Peyer's patch (tissue), 4 donors: Measurements from ENCODE around the gene CD300E. TPM values are rescaled to one million over a fixed set of nuclear protein-coding genes. Genes with fewer than 3 reads are reported as not detected.
A peak's percentile ranks its signal among the peaks of the same experiment; 100 is the strongest.

Experiments used
- DNase-seq, 3 donors: peaks; one replicate each; pipeline ENCODE4 v3.0.0-alpha.2; 2017 to 2019
- H3K27ac ChIP-seq, 4 donors: fragments of 200-600 bp; sonication (generic); one replicate each; pipeline ENCODE4 v1.5.1; 2016 to 2019
- H3K27me3 ChIP-seq, 2 donors: fragments of 200-600 bp; sonication (generic); one replicate each; pipeline ENCODE4 v1.5.1; 2019
- H3K36me3 ChIP-seq, 3 donors: fragments of 200-600 bp; sonication (generic); one replicate each; pipeline ENCODE4 v1.5.1; 2016 to 2019
- H3K4me1 ChIP-seq, 4 donors: fragments of 200-600 bp; sonication (generic); one replicate each; pipeline ENCODE4 v1.5.1; 2016 to 2019
- H3K4me3 ChIP-seq, 4 donors: fragments of 200-600 bp; sonication (generic); 1 replicate in 3 of 4; 2 replicates in 1 of 4; pipeline ENCODE4 v1.5.1; 2016 to 2019; ENCODE audit warnings: mild to moderate bottlenecking in 1 of 4
- H3K9me3 ChIP-seq, 4 donors: fragments of 200-600 bp; sonication (generic); one replicate each; pipeline ENCODE4 v1.5.1; 2016 to 2019; ENCODE audit warnings: mild to moderate bottlenecking in 1 of 4
- POLR2A ChIP-seq, 2 donors: fragments of 450-650 bp; IDR thresholded peaks; one replicate each; pipeline ENCODE4 v1.5.1; 2017; ENCODE audit warnings: antibody characterized with exemption in 2 of 2, mild to moderate bottlenecking in 2 of 2, moderate library complexity in 2 of 2
- total RNA-seq, 4 donors: library from RNA; depleted of rRNA; stranded (reverse); fragments of >200 nt; gene quantifications; one replicate each; pipeline ENCODE4 v1.1.0, GENCODE V29; 2016
- TF ChIP-seq, protein P1 (sequence below), 6 experiments: fragments of 450-650 bp in 4 of 6; fragments of 200-600 bp in 2 of 6; sonication (generic) in 1 of 6; IDR thresholded peaks; one replicate each; pipeline ENCODE4 v1.5.1; 2017 to 2019; ENCODE audit warnings: antibody characterized with exemption in 6 of 6, mild to moderate bottlenecking in 3 of 6, moderate library complexity in 1 of 6

The CD300E gene
- total RNA-seq, 4 donors from 2014 or later: not detected

DNA sequence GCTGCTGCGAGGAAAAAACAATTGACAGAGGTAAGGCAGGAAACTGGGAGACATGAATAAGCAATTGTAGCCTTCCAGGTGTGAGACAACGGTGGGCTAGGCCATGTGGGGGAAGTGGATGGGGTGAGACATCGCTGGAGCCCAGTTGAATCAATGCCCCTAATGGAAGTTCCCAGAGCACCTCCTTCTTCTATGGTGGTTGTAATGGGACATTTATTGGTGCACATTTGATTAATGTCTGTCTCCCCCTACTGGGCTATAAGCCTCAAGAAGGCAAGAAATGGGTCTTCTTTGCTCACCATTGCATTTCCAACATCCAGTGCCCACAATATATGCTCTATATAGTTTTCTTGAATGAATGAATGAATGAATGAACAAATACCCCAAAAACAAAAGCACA is 22.7 kb upstream of the CD300E start:
- no peaks in the 10 kb centered on the region for H3K36me3 ChIP-seq
- TF ChIP-seq POLR2A (IDR thresholded peaks at IDR 0.05): no peak
- TF ChIP-seq, protein P1, sequence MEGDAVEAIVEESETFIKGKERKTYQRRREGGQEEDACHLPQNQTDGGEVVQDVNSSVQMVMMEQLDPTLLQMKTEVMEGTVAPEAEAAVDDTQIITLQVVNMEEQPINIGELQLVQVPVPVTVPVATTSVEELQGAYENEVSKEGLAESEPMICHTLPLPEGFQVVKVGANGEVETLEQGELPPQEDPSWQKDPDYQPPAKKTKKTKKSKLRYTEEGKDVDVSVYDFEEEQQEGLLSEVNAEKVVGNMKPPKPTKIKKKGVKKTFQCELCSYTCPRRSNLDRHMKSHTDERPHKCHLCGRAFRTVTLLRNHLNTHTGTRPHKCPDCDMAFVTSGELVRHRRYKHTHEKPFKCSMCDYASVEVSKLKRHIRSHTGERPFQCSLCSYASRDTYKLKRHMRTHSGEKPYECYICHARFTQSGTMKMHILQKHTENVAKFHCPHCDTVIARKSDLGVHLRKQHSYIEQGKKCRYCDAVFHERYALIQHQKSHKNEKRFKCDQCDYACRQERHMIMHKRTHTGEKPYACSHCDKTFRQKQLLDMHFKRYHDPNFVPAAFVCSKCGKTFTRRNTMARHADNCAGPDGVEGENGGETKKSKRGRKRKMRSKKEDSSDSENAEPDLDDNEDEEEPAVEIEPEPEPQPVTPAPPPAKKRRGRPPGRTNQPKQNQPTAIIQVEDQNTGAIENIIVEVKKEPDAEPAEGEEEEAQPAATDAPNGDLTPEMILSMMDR (IDR thresholded peaks at IDR 0.05): peak in 3 of 6 experiments; percentile 19 to 33 (median 28)
- no peaks in the 10 kb centered on the region for H3K27me3 ChIP-seq
- DNase-seq: no peak
- no peak overlapping the region for H3K4me3 ChIP-seq
- peaks cover 0 to 15% (median 2%) of the 10 kb centered on the region in 4 donors for H3K4me1 ChIP-seq
- H3K9me3 ChIP-seq: no peaks in the 10 kb centered on the region
- H3K27ac ChIP-seq: no peak overlapping the region

DNA sequence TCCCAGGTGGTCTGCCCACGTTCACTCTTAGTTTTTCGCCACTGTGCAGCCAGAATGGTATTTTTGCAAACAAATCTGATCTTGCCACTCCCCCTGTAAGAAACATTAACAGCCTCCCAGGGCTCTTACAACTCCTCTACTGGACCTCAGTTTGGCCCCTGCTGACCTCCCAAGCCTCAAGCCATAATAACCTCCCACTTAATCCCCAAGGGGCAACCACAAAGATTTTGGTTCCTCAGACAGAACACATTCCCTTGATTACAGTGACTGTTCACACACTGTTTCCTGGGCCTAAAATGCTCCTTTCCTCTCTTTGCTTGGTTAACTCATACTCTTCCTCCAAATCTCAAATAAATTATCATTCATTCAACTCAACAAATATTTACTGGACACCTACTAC is 21.5 kb upstream of the CD300E start:
- H3K36me3 ChIP-seq: no peaks in the 10 kb centered on the region
- H3K4me3 ChIP-seq: no peak overlapping the region
- H3K9me3 ChIP-seq: no peaks in the 10 kb centered on the region
- TF ChIP-seq, protein P1 (IDR thresholded peaks at IDR 0.05): no peak
- TF ChIP-seq POLR2A (IDR thresholded peaks at IDR 0.05): no peak
- peaks cover 0 to 16% (median 2%) of the 10 kb centered on the region in 4 donors for H3K4me1 ChIP-seq
- H3K27ac ChIP-seq: no peak overlapping the region
- DNase-seq: no peak
- no peaks in the 10 kb centered on the region for H3K27me3 ChIP-seq

DNA sequence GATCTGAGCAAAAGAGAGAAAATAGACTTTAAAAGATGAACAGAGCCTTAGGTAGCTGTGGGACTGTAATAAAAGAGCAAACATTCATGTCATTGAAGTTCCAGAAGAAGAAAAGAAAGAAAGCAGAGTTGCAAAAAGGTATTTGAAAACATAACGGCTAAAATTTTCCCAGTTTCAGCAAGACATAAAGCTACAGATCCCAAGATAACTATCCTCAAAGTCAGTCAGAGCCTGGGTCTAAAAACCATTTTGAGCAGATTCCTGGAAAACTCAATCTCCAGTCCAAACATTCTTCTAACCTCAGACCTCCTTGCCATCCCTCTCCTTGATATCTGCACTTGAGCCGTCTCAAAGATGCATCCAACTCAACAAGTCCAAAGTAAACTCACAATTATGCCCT is 20.9 kb upstream of the CD300E start:
- no peak for TF ChIP-seq POLR2A (IDR thresholded peaks at IDR 0.05)
- DNase-seq: no peak
- Histone ChIP-seq H3K4me1 (peaks cover 0 to 16% (median 2%) of the 10 kb centered on the region in 4 donors), H3K36me3 (no peaks in the 10 kb centered on the region), H3K27ac (no peak overlapping the region), H3K4me3 (no peak overlapping the region), H3K9me3 (no peaks in the 10 kb centered on the region), H3K27me3 (no peaks in the 10 kb centered on the region)

DNA sequence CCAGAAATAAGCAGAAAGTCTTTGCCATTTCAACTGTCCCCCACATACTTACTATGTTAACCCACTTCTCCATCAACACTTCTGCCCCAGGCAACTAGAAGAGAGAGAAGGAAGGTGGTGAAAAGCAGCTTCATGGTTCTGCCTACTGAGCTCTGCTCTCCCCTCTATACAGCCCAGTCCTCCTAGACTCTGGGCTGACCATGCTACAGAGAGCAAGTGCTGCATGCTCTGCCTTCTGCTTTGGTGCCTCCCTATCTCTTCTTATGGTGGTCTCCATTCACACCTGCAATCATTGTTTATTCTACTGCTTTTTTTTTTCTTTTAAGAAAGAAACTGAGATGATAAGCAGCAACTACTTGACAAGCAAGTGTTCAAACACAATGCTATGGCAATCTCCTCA is 20.3 kb upstream of the CD300E start:
- H3K9me3 ChIP-seq: no peaks in the 10 kb centered on the region
- no peak for TF ChIP-seq POLR2A (IDR thresholded peaks at IDR 0.05)
- TF ChIP-seq, protein P1 (IDR thresholded peaks at IDR 0.05): no peak
- peaks cover 0 to 16% (median 2%) of the 10 kb centered on the region in 4 donors for H3K4me1 ChIP-seq
- no peaks in the 10 kb centered on the region for H3K27me3 ChIP-seq
- H3K36me3 ChIP-seq: no peaks in the 10 kb centered on the region
- no peak overlapping the region for H3K4me3 ChIP-seq
- H3K27ac ChIP-seq: no peak overlapping the region
- DNase-seq: no peak

DNA sequence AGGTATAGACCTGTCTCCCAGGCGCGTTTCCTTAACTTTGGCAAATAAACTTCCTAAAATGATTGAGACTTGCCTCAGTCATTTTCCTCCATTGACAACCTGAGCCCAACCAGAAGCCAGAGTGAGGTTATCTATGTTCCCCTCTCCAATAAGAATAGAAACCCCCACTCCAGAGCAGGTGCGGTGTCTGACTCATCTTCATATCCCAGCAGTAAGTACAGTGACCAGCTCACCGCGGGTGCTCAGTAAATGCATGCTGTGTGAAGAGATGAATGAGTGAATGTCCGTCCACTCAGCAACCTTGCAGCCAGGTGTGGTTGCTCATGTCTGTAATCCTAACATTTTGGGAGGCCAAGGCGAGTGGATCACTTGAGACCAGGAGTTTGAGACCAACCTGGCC is 19.5 kb upstream of the CD300E start:
- Histone ChIP-seq H3K4me1 (peaks cover 0 to 16% (median 2%) of the 10 kb centered on the region in 4 donors), H3K4me3 (no peak overlapping the region), H3K27me3 (no peaks in the 10 kb centered on the region), H3K9me3 (no peaks in the 10 kb centered on the region), H3K27ac (no peak overlapping the region), H3K36me3 (no peaks in the 10 kb centered on the region)
- DNase-seq: no peak
- TF ChIP-seq POLR2A (IDR thresholded peaks at IDR 0.05): no peak
- TF ChIP-seq, protein P1 (IDR thresholded peaks at IDR 0.05): no peak

DNA sequence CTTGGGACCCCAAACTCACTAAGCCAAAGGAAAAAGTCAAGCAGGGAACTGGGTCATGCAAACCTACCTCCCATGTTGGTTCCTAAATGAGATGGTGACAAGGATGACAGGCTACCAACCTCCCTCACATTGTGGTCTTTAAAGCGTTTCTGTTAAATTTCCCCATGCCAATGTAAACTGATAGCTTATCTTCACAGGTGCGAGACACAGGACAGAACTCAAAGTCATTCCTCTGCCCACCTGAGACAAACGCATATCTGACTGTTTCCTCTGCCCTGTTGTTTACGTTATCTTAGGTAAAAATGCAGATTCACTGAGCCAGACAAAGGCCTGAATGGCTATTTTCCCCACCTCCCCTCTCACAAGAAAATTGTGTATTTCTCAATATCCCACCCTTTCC is 19.0 kb upstream of the CD300E start:
- no peak for TF ChIP-seq POLR2A (IDR thresholded peaks at IDR 0.05)
- TF ChIP-seq, protein P1 (IDR thresholded peaks at IDR 0.05): no peak
- H3K9me3 ChIP-seq: no peaks in the 10 kb centered on the region
- no peak for DNase-seq
- no peaks in the 10 kb centered on the region for H3K36me3 ChIP-seq
- H3K4me3 ChIP-seq: no peak overlapping the region
- H3K27ac ChIP-seq: no peak overlapping the region
- peaks cover 0 to 16% (median 2%) of the 10 kb centered on the region in 4 donors for H3K4me1 ChIP-seq
- H3K27me3 ChIP-seq: no peaks in the 10 kb centered on the region
